ENCODE measurements around the gene RIT1. TPM values are rescaled to one million over a fixed set of nuclear protein-coding genes. Genes with fewer than 3 reads are reported as not detected.

The RIT1 gene
- total RNA-seq, 1 experiment from 2014 or later, result 14.7 TPM

DNA sequence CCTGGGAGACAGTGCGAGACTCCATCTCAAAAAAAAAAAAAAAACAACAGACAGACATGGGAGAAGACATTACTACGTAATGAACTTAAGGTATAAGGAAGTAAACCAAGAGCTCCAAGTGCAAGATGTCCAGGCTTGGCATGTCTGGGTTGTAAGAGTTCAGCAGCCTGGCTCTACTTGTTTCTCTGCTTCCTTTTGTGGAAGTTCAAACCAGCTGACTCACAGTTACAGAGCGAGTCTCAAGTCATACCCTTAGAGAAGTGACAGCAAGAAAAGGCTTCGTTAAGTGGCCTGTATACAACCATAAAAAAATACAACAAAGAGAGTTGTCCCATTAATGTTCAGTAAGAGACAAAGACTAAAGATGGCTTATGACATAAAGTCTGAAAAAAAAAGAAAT lies 1.3 kb downstream of the RIT1 start:
- no peaks in the 10 kb centered on the region for H3K27me3 ChIP-seq (ENCODE audit: low read length)
- H3K9me2 ChIP-seq (replicated peaks; ENCODE audit: low read length), result no peaks in the 10 kb centered on the region
- peak overlapping the region; percentile 83 for H3K4me3 ChIP-seq (ENCODE audit: low read length)
- DNase-seq (peak; percentile 76), ATAC-seq (0 out of 2 replicates have a peak, but pooled peaks have one; percentile 10)
- intact Hi-C loops (cut with micrococcal nuclease), result loop anchor here (5.0 kb wide), 1 partner anchor 53 kb away; the partner anchor contains the start of genes GON4L and SYT11
- TF ChIP-seq EZH2 (IDR thresholded peaks at IDR 0.05; ENCODE audit: low read length, unreplicated experiment) (no peak), EZH2phosphoT487 (IDR thresholded peaks at IDR 0.05; ENCODE audit: borderline replicate concordance, low read length) (no peak)
- TF ChIP-seq, protein P1, sequence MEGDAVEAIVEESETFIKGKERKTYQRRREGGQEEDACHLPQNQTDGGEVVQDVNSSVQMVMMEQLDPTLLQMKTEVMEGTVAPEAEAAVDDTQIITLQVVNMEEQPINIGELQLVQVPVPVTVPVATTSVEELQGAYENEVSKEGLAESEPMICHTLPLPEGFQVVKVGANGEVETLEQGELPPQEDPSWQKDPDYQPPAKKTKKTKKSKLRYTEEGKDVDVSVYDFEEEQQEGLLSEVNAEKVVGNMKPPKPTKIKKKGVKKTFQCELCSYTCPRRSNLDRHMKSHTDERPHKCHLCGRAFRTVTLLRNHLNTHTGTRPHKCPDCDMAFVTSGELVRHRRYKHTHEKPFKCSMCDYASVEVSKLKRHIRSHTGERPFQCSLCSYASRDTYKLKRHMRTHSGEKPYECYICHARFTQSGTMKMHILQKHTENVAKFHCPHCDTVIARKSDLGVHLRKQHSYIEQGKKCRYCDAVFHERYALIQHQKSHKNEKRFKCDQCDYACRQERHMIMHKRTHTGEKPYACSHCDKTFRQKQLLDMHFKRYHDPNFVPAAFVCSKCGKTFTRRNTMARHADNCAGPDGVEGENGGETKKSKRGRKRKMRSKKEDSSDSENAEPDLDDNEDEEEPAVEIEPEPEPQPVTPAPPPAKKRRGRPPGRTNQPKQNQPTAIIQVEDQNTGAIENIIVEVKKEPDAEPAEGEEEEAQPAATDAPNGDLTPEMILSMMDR (conservative IDR thresholded peaks at IDR 0.05; ENCODE audit: low read depth, low read length), result no peak
- no peak overlapping the region for H3K9ac ChIP-seq (ENCODE audit: low read length)
- H3K4me1 ChIP-seq (ENCODE audit: insufficient read depth, low read length), result peaks cover 32% of the 10 kb centered on the region
- peaks cover 42% of the 10 kb centered on the region for H3K36me3 ChIP-seq (ENCODE audit: low read depth, low read length)
- POLR2A ChIA-PET (ENCODE audit: unreplicated experiment), result interaction anchor here (0.9 kb wide), 1 partner anchor 16 kb away, joined by 5 read pairs; no protein-coding TSS in a partner anchor
- no TSS peak for BruUV-seq (replicated peaks)
- no peaks in the 10 kb centered on the region for H3K9me3 ChIP-seq (ENCODE audit: low read length)
- no peak overlapping the region for H2AFZ ChIP-seq (ENCODE audit: low read length)
- H3K4me2 ChIP-seq (ENCODE audit: low read length), result peak overlapping the region; percentile 93
- H3K27ac ChIP-seq (ENCODE audit: low read length), result peak overlapping the region; percentile 76
- H3K79me2 ChIP-seq (ENCODE audit: low read length), result peaks cover 19% of the 10 kb centered on the region
- CTCF ChIA-PET, result interaction anchor here (0.5 kb wide), 1 partner anchor 28 kb away, joined by 3 read pairs; no protein-coding TSS in a partner anchor
- H4K20me1 ChIP-seq (ENCODE audit: low read length), result no peaks in the 10 kb centered on the region
- peaks cover 31% of the 10 kb centered on the region for H3F3A ChIP-seq (ENCODE audit: low read length, unreplicated experiment)

DNA sequence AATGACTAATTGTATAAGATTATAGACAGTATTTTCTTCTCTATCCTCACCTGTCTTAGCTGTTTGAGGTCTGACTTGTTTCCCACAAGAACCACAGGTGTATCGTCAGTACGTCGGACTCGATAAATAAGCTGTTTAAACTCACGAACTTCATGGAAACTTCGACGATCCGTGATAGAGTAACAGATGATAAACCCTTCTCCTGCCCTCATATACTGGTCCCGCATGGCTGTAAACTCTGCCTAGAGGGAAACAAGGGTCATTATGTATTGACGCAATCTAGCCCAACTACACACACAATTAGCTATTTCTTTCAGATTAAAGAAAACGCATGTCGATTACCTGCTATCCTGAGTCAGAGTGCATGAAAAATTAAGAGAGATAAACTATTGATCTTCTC lies 6.9 kb downstream of the RIT1 start:
- BruUV-seq (replicated peaks), result no TSS peak
- Histone ChIP-seq H4K20me1 (ENCODE audit: low read length) (no peaks in the 10 kb centered on the region), H3K27ac (ENCODE audit: low read length) (no peak overlapping the region), H3K79me2 (ENCODE audit: low read length) (peaks cover 4% of the 10 kb centered on the region; the same call in 1 of the 2 replicates), H3F3A (ENCODE audit: low read length, unreplicated experiment) (no peaks in the 10 kb centered on the region), H3K4me1 (ENCODE audit: insufficient read depth, low read length) (no peaks in the 10 kb centered on the region), H3K9me2 (replicated peaks; ENCODE audit: low read length) (no peaks in the 10 kb centered on the region), H3K4me3 (ENCODE audit: low read length) (no peak overlapping the region), H2AFZ (ENCODE audit: low read length) (no peak overlapping the region), H3K36me3 (ENCODE audit: low read depth, low read length) (peaks cover 54% of the 10 kb centered on the region), H3K9ac (ENCODE audit: low read length) (no peak overlapping the region), H3K4me2 (ENCODE audit: low read length) (no peak overlapping the region), H3K9me3 (ENCODE audit: low read length) (no peaks in the 10 kb centered on the region), H3K27me3 (ENCODE audit: low read length) (no peaks in the 10 kb centered on the region)
- TF ChIP-seq, protein P1 (conservative IDR thresholded peaks at IDR 0.05; ENCODE audit: low read depth, low read length), result no peak
- TF ChIP-seq EZH2phosphoT487 (IDR thresholded peaks at IDR 0.05; ENCODE audit: borderline replicate concordance, low read length), result no peak
- no peak for TF ChIP-seq EZH2 (IDR thresholded peaks at IDR 0.05; ENCODE audit: low read length, unreplicated experiment)
- no peak for DNase-seq
- no peak for ATAC-seq
- ChIA-PET POLR2A (ENCODE audit: unreplicated experiment) (no interaction called here), CTCF (no interaction called here)
- intact Hi-C loops (cut with micrococcal nuclease), result no loop called here

DNA sequence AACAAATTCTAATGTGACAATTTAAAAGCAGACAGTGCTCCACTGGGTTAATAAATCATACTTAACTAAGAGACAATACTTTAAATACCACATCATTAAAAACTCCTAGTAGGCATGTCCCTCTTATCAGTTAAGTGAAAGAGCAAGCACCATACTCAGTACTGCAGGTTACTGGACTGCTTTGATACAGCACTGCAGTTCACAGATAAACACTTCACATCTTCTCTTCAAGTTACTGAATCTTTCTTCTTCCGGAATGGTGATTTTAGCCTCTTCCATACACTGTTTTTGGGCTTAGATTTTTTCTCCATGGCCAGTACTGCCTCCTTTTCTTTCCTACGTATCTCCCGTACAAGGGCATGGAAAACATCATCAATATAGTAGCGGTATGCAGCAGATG lies 11.0 kb downstream of the RIT1 start:
- no peak overlapping the region for H3K4me3 ChIP-seq (ENCODE audit: low read length)
- no peak for DNase-seq
- POLR2A ChIA-PET (ENCODE audit: unreplicated experiment), result no interaction called here
- no peak overlapping the region for H3K27ac ChIP-seq (ENCODE audit: low read length)
- no peak for ATAC-seq
- H4K20me1 ChIP-seq (ENCODE audit: low read length), result no peaks in the 10 kb centered on the region
- H3K4me2 ChIP-seq (ENCODE audit: low read length), result no peak overlapping the region
- H3K9ac ChIP-seq (ENCODE audit: low read length), result no peak overlapping the region
- BruUV-seq (replicated peaks), result no TSS peak
- H3F3A ChIP-seq (ENCODE audit: low read length, unreplicated experiment), result no peaks in the 10 kb centered on the region
- H3K27me3 ChIP-seq (ENCODE audit: low read length), result no peaks in the 10 kb centered on the region
- TF ChIP-seq, protein P1 (conservative IDR thresholded peaks at IDR 0.05; ENCODE audit: low read depth, low read length), result no peak
- TF ChIP-seq EZH2 (IDR thresholded peaks at IDR 0.05; ENCODE audit: low read length, unreplicated experiment) (no peak), EZH2phosphoT487 (IDR thresholded peaks at IDR 0.05; ENCODE audit: borderline replicate concordance, low read length) (no peak)
- H3K9me2 ChIP-seq (replicated peaks; ENCODE audit: low read length), result no peaks in the 10 kb centered on the region
- H3K36me3 ChIP-seq (ENCODE audit: low read depth, low read length), result peaks cover 53% of the 10 kb centered on the region
- H3K79me2 ChIP-seq (ENCODE audit: low read length), result no peaks in the 10 kb centered on the region
- H3K4me1 ChIP-seq (ENCODE audit: insufficient read depth, low read length), result no peaks in the 10 kb centered on the region
- CTCF ChIA-PET, result no interaction called here
- no peaks in the 10 kb centered on the region for H3K9me3 ChIP-seq (ENCODE audit: low read length)
- intact Hi-C loops (cut with micrococcal nuclease), result no loop called here
- H2AFZ ChIP-seq (ENCODE audit: low read length), result no peak overlapping the region
